ENCODE results near the gene SHE. TPM values are rescaled to one million over a fixed set of nuclear protein-coding genes. Genes with fewer than 3 reads are reported as not detected.

Gene SHE
- total RNA-seq, 4 donors from 2014 or later, result 9.0 to 24.6 (median 18.0) TPM

GRCh38 chr1:154527192-154527591, 25.0 kb upstream of the SHE start:
- no peak overlapping the region for H3K27ac ChIP-seq
- no peak for DNase-seq (ENCODE audit: low spot score in 2 of 2)
- H3K27me3 ChIP-seq, result peaks cover 0 to 6% of the 10 kb centered on the region in 2 donors
- H3K4me3 ChIP-seq, result no peak overlapping the region
- 62 to 63% methylated on average over 6 of the region's 6 CpGs for WGBS, 2 donors
- no peaks in the 10 kb centered on the region for H3K4me1 ChIP-seq
- H3K36me3 ChIP-seq, result no peaks in the 10 kb centered on the region
- no peak for TF ChIP-seq EP300 (IDR thresholded peaks at IDR 0.05)
- no peak for TF ChIP-seq CTCF (IDR thresholded peaks at IDR 0.05)
- TF ChIP-seq POLR2A (IDR thresholded peaks at IDR 0.05), result no peak
- H3K9me3 ChIP-seq, result peaks cover 0 to 5% (median 0%) of the 10 kb centered on the region in 4 donors

GRCh38 chr1:154524881-154525280, 22.7 kb upstream of the SHE start:
- no peak for TF ChIP-seq CTCF (IDR thresholded peaks at IDR 0.05)
- H3K4me3 ChIP-seq, result no peak overlapping the region
- H3K27me3 ChIP-seq, result peaks cover 0 to 6% of the 10 kb centered on the region in 2 donors
- peaks cover 0 to 5% (median 0%) of the 10 kb centered on the region in 4 donors for H3K9me3 ChIP-seq
- H3K4me1 ChIP-seq, result peaks cover 0 to 7% (median 0%) of the 10 kb centered on the region in 4 donors
- H3K27ac ChIP-seq, result no peak overlapping the region
- no peaks in the 10 kb centered on the region for H3K36me3 ChIP-seq
- no peak for DNase-seq (ENCODE audit: low spot score in 2 of 2)

GRCh38 chr1:154521695-154522094, 19.5 kb upstream of the SHE start:
- no peak for DNase-seq (ENCODE audit: low spot score in 2 of 2)
- 43 to 48% methylated on average over 3 of the region's 3 CpGs for WGBS, 2 donors

GRCh38 chr1:154520333-154520732, 18.1 kb upstream of the SHE start:
- Histone ChIP-seq H3K4me1 (peaks cover 0 to 12% (median 0%) of the 10 kb centered on the region in 4 donors), H3K9me3 (peaks cover 0 to 5% (median 0%) of the 10 kb centered on the region in 4 donors), H3K4me3 (no peak overlapping the region), H3K27me3 (peaks cover 0 to 14% of the 10 kb centered on the region in 2 donors), H3K36me3 (no peaks in the 10 kb centered on the region), H3K27ac (no peak overlapping the region)
- TF ChIP-seq CTCF (IDR thresholded peaks at IDR 0.05) (no peak), EP300 (IDR thresholded peaks at IDR 0.05) (no peak), POLR2A (IDR thresholded peaks at IDR 0.05) (no peak)
- no peak for DNase-seq (ENCODE audit: low spot score in 2 of 2)
- 14 to 24% methylated on average over 3 of the region's 3 CpGs for WGBS, 2 donors

More at GRCh38 chr1:154521695-154522094, 19.5 kb upstream of the SHE start:
- Histone ChIP-seq H3K4me3 (no peak overlapping the region), H3K9me3 (peaks cover 0 to 5% (median 0%) of the 10 kb centered on the region in 4 donors), H3K4me1 (peaks cover 0 to 12% (median 0%) of the 10 kb centered on the region in 4 donors), H3K36me3 (no peaks in the 10 kb centered on the region), H3K27ac (no peak overlapping the region), H3K27me3 (peaks cover 0 to 12% of the 10 kb centered on the region in 2 donors)
- TF ChIP-seq EP300 (IDR thresholded peaks at IDR 0.05), result no peak
- no peak for TF ChIP-seq POLR2A (IDR thresholded peaks at IDR 0.05)
- TF ChIP-seq CTCF (IDR thresholded peaks at IDR 0.05), result no peak

- TF ChIP-seq CTCF (IDR thresholded peaks at IDR 0.05) (no peak), EP300 (IDR thresholded peaks at IDR 0.05) (no peak), POLR2A (IDR thresholded peaks at IDR 0.05) (no peak)
- no peak overlapping the region for H3K4me3 ChIP-seq
- peaks cover 0 to 14% of the 10 kb centered on the region in 2 donors for H3K27me3 ChIP-seq
- peaks cover 0 to 5% (median 0%) of the 10 kb centered on the region in 4 donors for H3K9me3 ChIP-seq
- DNase-seq (ENCODE audit: low spot score in 2 of 2), result no peak
- H3K27ac ChIP-seq, result no peak overlapping the region
- H3K4me1 ChIP-seq, result peaks cover 0 to 12% (median 0%) of the 10 kb centered on the region in 4 donors
- H3K36me3 ChIP-seq, result no peaks in the 10 kb centered on the region
- WGBS, 2 donors, result 61 to 64% methylated on average over 9 of the region's 9 CpGs
These were observed 17.4 kb upstream of the SHE start for GRCh38 chr1:154519591-154519991.
